HG03439 (cell line): ENCODE data around the gene PARP12.

Experiments
- ATAC-seq: cut with Tn5 transposase; IDR thresholded peaks from one replicate; pipeline ENCODE4 v1.9.1; 2021; ENCODE audit warnings: mild to moderate bottlenecking, moderate library complexity; ENCODE audit not compliant: unreplicated experiment

PARP12 gene

DNA sequence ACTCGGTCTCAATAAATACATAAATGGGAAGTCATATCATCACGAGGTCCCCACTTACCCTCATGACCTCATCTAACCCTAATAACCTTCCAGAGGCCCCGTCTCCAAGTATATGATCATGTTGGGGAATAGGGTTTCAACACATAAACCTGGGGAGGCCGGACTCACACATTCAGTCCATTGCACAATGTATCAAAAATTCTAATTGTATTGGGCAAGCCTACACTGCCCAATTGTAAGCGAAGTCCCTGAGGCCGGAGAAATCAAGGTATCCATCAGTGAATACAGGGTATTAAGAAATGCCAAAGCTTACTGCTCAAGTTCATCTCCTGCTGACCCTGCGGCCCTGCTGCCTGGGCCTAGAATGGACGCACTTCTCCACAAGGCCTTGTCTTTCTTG lies 69.6 kb downstream of the PARP12 start:
- no peak for ATAC-seq

DNA sequence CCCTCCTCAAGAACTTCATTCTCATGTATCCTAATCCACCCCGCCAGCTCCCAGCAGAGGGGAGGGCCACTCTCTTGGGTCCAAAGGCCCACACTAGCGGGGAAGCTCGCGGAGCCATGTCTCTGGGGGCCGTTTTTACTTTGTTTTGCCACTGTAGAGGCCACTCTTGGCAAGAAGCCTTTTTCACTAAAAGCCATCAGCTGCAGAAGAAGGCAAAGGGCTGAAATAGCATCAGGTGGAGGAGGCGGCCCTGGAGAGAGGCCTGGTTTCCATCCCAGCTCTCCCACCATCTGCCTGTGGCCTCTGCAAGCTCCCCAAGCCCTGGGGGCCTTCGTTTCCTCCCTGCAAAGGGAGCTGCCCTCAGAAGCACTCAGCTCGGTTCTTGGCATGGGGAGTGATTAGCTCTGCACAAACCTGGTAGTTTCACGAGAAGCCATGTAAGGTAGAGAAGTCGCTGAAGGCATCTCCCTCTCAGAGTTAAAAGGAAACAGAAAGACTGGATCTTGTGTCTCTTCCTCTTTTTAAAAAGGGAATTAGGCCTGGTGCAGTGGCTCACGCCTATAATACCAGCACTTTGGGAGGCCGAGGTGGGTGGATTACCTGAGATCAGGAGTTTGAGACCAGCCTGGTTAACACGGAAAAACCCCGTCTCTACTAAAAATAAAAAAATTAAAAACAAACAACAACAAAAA lies 70.3 kb downstream of the PARP12 start:
- no peak for ATAC-seq

DNA sequence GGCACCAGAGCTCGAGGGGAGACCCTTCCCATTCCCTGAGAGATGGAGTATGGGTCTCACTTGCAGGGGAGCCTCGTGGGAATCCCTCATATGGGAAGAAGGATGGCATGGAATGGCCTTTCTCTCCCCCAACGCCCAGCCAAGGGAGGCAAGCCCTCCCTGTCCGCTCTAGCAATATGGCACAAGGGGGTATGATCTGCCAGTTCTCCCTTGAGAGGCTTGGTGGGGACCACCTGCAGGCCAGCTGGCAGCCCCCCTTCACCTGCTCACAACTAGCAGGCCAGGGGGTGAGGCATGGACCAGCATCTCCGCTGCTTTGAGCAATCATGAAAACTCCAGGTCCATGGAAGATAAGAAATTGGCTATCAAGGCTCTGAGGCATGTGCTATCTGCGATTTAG lies 70.8 kb downstream of the PARP12 start:
- no peak for ATAC-seq

DNA sequence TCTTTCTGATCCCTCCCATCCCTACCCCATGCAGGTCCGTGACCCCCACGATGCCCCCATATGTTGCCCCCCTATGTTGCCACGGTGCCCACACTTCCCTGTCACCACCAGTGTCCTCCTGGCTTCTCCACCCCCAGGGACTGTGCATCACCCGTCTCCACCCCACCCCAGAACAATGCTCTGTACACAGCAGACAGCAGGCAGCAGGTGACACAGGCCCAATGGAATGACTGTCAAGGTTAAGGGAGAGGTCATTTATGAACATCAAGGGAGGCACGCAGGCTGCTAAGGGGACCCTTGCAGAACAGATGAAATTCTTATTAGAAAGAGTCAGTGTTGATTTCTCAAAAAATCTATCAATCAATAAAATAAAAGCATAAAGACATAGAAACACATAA lies 71.5 kb downstream of the PARP12 start:
- no peak for ATAC-seq

DNA sequence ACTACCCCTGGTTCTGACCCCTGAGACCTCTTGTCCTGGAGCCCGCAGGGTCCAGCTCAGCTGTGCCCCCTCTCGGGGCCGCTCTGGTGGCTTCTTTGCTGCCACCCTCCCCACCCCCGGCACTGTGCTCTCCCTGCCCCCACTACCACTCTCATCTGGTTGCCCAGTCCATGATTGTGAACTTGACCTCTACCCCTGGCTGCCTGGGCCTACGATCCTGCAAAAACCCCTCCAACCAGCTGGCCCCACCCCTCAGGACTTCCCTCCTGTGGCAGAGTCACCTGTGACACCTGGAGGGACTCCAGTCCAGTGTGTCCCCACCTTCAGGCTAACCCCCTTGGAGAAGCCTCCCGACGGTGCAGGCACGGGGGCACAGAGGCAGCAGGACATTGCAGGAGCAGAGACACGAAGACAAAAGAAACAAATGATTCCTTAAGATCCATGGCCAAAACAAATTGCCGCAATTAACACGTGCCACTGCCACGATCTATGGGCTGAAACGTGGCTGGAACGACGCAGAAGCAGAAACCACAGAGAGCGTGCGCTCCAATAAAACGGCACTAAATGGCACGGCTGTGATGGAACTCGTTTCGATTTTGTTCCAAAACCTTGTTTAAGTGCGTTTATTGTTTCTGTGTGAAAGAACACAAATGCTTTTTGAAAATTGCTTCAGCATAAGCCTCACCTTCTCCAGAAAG lies 72.0 kb downstream of the PARP12 start:
- ATAC-seq = no peak

DNA sequence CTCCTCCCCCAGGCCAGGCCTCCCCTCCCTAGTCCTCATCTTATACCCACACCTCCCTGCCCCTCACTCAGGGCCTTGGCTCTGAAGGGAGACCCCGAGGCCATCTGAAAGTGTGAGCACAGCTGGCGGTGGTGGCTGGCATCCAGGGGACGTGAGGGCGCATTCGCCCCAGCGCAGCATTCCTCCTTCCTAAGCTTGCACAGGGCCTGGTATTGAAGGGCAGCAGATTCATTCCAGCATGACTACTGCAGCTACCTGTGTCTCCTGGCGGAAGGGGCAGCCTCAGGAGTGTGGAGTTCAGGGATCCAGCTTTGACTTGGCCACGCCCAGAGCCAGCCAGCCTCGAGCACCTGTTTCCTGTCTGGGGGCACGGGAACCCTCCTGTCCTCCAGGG lies 72.6 kb downstream of the PARP12 start:
- no peak for ATAC-seq

DNA sequence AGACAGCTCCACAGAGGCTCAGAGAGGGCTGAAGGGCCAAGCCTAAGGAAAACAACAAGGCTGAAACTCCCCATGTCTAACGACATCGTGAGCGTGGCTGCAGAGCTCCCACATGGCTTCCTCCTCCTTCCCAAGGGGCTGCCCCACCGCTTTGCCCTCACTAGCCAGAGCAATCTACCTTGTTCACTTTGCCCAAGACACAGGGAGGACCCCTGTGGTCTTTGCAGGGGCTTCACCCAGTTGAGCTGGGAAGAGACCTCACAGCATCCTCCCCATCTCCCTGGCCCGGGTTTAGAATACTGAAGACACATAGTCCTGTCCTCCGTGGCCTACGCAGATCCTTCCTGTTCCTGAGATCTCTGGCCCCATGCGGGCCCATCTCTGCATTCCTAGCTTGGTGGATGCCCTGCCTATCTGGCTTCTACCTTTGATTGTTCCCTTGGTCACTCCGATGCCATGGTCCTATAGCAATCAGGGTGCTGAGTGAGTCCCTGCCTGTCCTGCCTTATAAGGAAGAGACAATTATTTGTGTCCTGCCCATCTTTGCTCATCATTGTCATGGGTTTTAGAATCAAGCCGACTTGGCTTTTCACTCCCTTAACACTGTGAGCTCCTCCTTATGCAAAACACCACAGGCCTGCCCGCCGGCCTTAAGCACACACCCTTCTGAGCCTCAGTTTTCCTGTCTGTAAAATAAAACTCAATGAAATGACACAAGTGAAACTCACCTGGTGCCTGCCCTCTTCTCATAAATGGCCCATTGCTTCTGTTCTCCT lies 73.2 kb downstream of the PARP12 start:
- ATAC-seq = no peak

DNA sequence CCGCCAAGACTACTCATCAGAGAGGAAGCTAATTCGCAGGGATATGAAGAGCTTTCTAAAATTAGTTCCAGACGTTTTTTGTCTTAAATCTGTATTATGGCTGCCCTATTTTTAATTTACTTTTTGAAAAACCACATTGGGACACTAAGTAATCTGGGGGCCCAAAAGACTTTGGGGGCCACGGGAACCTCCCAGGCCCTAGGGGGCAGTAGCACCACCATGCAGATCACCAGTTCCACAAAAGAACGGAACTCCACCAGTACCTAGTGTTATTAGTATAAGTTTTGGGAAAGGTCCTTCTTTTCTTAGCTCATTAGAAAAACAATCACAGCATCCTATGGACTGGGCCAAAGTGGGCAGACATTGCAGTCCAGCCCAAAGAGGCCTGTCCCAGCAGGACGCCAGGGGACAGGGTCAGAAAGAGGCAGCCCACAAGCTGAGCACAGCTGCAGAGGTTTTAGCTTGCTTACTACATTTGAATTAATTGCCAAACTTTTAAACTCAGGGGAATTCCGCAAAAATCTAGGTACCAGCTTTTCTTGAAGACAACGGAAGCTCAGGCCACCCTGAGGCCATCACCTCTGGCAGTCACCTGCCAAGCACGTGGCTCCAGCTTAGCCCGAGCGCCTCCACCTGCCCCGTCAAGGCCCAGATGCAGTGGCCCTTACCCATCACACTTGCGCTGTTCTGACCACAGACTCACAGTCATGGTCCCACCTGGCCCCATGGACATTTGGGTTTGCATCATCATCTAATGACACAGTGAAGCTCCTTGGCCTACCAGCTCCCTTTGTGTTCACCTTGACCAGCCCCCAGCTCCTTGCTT lies 74.8 kb downstream of the PARP12 start:
- no peak for ATAC-seq

DNA sequence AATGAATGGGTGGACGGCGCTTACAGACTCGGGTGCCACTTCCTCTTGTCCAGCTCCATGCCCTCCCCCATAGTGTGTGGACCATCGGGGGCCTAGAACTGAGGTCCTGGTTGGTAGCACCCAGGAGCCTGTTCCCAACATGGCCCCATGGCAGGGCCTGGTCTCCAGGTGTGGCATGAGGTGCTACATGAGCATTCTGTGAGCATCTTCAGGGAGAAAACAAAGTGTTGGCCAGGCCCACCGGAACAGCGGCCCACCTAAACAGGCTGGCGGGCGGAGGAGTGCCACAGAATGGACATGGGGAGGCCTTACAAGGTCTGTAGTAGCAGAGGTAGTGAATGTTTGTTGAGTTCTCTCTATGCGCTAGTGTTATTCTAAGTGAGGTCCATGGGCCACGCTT lies 76.9 kb downstream of the PARP12 start:
- ATAC-seq = no peak

DNA sequence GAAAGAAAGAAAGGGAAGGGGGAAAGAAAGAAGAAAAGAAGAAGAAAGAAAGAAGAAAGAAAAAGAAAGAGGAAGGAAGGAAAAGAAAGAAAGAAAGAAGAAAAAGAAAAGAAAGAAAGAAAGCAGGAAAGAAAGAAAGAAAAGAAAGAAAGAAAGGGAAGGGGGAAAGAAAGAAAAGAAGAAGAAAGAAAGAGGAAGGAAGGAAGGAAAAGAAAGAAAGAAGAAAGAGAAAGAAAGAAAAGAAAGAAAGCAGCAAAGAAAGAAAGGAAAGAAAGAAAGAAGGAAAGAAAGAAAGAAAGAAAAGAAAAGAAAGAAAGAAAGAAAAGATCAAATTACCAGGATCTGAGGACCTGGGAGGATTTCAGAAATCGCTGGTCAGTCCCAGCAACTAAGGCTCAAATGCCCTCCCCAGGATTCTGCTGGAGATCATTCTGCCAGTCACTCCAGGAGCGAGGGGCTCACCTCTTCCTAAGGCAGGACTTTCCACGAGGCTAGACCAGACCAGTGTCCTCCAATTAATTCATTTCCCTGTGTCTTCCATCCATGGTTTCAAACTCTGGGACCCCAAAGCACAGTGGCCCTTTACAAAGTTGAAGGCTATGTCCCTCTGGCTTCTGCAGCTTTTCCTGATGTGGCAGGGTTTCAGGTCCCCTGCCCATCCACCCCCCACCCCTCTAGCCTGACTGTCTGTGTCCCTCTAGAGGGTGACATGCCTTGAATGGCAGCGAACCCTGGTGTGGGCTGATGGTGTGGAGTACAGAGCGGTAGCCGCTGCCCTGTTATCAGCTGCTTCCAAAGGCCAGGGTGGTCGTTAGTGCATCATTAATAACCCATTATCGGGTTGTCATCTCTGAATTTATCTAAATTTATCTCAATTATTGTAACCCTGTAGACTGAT lies 77.9 kb downstream of the PARP12 start:
- no peak for ATAC-seq

DNA sequence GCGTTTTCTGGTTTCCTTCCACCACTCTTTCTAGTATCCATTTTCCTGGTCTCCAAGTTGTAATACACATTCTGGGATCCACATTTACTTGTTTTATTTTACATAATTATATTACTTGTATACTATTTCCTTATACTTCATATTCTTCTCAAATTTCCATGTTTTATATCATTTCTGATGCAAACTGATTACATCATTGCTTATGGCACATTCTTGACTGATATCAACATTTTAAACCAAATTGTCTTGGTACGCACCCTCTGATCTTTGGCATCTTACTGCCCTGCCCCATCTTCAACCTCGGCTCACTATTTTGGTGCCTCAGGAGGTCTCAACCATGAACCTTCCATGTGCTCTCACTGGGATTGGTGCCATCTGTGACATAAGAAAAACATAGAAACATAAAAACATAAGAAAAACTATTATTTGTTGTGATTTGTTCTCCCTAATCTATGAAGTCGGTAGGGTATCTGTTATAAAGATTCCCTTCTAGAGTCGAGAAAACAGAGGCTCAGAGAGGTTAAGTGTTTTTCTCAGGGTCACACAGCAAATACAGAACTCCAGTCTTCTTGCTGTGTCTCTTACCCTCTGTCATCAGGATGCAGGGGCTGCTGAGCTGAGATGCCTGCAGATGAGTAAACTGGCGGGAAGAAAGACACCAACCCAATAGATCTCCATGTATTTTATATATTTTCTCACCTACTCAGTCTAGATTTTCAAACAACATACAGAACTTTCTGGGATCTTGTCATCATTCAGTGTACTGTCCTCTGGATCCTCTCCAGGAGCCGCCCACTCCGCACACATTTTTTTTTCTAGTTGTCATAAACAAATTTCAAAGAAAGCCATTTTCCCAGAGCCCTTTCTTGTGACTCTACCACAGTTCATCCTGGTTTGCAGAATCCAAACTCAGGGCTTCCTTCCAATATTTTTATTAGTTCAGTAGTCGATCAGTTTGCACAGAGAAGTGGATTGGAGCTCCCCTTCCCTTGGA lies 79.5 kb downstream of the PARP12 start:
- ATAC-seq = no peak

DNA sequence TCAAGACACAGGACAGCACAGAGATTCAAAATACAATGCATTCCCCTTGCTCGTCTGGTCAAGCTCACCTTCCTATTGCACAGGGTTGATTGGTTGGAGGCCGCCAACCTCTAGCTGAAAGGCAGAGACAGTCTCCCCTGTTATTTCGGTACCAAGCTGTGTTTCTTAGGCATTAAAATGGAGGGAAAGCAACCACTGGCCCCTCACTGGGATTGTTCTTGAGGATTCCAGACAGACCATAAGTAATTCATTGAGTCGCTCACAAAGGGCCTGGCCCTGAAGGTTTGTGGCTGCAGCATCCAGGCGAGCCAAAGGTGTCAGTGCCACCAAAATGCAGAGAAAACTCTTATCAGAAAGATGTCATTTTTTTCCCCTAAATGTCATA lies 81.2 kb downstream of the PARP12 start:
- no peak for ATAC-seq

DNA sequence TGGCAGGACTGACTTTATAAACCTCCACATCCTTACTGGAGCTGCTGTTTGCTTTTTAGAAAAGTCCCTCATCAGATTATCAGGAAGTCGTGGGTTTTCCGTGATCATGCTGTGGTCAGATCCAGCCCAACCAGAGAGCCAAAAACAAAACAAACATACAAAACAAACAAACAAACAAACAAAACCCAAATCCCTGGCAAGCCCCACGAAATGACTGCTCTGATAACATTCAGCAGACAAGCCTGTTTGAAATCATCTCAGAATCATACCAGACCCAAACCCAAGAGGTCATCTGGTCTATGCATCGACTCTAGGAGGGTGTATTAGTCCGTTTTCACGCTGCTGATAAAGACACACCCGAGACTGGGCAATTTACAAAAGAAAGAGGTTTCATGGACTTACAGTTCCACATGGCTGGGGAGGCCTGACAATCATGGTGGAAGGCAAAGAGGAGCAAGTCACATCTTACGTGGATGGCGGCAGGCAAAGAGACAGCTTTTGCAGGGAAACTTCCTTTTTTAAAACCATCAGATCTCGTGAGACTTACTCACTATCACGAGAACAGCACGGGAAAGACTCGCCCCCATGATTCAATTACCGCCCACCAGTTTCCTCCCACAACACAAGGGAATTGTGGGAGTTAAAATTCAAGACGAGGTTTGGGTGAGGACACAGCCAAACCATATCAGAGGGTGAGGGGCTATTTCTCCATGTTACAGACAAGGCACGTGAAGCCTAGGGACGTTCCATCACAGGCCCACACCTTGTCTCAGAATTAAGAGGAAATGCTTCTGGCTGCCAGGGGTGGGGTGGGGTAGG lies 85.7 kb downstream of the PARP12 start:
- ATAC-seq = no peak

DNA sequence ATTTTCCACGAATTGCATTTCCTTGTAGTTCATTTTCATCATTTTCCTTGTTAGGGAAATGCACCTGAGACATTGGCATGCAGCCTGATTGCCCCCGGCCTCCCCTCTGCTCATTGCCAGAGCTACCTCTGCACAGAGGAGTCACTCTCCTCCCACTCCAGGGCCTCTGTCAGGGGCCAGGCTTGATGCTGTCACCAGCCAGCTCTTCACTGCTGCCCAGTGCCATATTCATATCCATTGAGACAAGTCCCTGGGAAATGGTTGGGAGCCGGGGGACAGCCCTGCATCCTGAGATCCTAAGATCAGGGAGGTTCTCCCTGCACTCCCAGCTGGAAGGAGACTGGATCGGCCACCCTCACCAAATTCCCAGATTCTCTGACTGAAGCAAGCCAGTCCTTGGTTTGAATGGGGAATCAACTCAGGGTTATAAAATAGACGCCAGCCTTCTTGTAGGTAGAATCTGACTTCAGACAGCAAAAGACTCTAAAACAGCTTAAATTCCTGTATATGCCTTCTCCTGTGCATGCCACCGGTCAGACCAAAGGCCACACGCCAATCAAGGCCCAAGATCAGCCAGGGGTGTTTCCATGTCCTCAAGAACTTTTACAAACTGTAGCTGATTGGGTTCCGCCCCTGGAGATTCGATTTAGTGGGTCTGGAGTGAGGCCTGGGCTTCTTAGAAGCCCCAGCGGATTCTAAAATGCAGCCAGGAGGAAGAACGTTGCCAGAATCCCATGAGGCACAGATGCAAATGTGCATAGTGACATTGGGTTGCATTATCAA lies 86.5 kb downstream of the PARP12 start:
- no peak for ATAC-seq

DNA sequence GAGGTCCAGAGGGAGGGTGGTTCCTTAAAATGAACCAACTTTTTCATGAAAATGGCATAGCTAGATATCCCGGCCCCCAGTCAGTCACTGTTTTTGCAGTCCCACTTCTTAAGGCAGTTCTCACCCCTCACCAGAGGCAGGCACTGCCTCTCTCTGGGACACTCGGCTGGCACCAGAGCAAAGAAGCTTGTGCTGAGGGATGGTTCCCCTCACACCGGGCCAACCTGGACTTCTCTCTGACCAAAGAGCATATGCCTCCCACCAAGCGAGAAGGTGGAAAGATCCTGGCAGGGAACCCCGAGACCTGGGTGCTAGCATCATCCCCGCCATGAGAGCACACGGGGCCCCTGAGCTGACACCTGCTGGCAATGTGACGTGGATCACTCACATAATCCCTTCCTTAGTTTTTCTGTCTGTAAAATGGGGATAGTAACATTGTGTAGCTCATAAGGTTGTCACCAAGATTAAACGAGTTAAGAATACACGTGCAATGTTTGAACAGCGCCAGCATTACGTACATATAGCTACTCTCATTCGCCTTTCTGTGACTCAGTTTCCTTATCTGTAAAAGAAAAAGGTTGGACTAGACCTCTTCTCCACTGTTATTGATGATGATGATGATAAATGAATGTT lies 88.5 kb downstream of the PARP12 start:
- ATAC-seq = no peak
